Erythroblast (primary cell): ENCODE results near the gene PLCH2.
A peak's percentile ranks its signal among the peaks of the same experiment; 100 is the strongest.
"Not testable (repeated sequence)": the region's sequence is repeated elsewhere in the genome, so short reads cannot be mapped to it uniquely, and the experiment has no call there.

Experiments
- DNase-seq, 2 experiments: peaks; one replicate each; lab custom pipeline; 2025; lab: John Stamatoyannopoulos, UW
- GATA1 ChIP-seq: IDR thresholded peaks from 2 replicates; pipeline ENCODE4 v1.6.1; 2011; ENCODE audit warnings: low read depth, mild to moderate bottlenecking, control low read depth, low read length, moderate library complexity
- POLR2A ChIP-seq: IDR thresholded peaks from 2 replicates; pipeline ENCODE4 v1.6.1; 2011; ENCODE audit warnings: mild to moderate bottlenecking, low read length

PLCH2 gene

DNA sequence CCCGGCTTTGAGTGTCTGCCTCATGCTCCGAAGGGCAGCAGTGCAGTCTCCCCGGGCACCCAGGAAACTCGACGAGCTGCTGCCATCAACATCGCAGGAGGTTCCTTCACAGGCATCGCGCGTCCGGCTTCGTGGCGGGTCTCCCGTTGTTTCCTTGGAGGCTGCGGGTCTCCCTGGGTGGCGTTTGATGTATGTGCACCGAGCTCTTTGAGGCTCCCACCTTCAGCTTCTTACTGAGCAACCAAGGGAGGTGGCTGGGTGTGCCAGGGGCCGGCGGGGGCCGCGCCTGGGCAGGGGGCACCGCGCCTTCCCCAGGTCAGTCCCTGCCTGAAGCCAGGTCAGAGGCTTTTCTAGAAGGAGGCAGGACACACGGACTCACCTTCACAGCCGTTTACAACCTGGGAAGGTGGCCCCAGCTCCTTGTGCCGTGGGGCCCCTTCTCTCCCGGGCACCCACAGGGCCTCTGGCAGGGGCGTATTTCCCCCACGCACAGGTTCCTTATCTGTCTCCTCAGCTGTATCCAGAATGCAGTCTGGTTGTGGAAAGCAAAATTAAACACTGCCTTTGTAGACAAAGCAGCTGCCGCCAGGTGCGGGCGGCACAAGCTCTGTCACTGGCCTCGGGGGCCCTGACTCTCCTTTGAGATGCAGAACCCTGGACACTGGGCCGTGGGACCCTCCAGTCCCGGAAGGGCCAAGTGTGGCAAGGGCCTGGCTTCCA, 42.0 kb upstream of the PLCH2 start:
- no peak for DNase-seq
- TF ChIP-seq POLR2A = no peak
- TF ChIP-seq GATA1 = no peak

DNA sequence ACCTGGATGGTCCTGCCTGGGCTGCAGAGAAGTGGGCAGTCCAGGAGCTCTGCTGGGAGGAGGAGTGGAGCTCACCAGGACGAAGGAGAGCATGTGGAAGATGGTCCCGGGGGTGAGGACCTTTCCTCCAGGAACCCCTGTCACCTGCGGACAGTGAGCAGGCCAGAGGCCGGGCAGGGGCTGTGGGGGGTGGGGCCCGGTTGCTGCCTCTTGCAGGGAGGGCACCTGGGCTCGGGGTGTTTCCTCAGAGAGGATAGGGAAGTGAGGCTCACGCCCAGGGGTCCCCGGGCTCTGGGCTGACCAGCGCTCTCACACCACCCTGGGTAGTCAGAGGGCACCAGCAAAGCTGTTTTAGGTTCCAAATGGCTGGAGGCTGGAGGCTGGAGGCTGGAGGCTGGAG, 41.0 kb upstream of the PLCH2 start:
- DNase-seq = no peak
- no peak for TF ChIP-seq POLR2A
- TF ChIP-seq GATA1 = no peak

- no peak for DNase-seq
- TF ChIP-seq GATA1 (no peak), POLR2A (no peak)
Measured at GRCh38 chr1:2435746-2436355, 40.2 kb upstream of the PLCH2 start.

- TF ChIP-seq GATA1 (no peak), POLR2A (no peak)
Measured at GRCh38 chr1:2436876-2437275, 39.2 kb upstream of the PLCH2 start.

GRCh38 chr1:2437617-2438016, 38.5 kb upstream of the PLCH2 start:
- no peak for DNase-seq
- TF ChIP-seq GATA1 = no peak
- no peak for TF ChIP-seq POLR2A

More at GRCh38 chr1:2436876-2437275, 39.2 kb upstream of the PLCH2 start:
- DNase-seq = no peak

- DNase-seq = no peak
- no peak for TF ChIP-seq GATA1
- no peak for TF ChIP-seq POLR2A
Measured at GRCh38 chr1:2438038-2438437, 38.1 kb upstream of the PLCH2 start.

GRCh38 chr1:2438641-2439040, 37.4 kb upstream of the PLCH2 start:
- TF ChIP-seq POLR2A = no peak
- no peak for TF ChIP-seq GATA1
- no peak for DNase-seq

- TF ChIP-seq POLR2A (no peak), GATA1 (no peak)
Measured at GRCh38 chr1:2439369-2439768, 36.7 kb upstream of the PLCH2 start.

GRCh38 chr1:2440346-2440745, 35.7 kb upstream of the PLCH2 start:
- DNase-seq = not testable (repeated sequence)

More at GRCh38 chr1:2439369-2439768, 36.7 kb upstream of the PLCH2 start:
- DNase-seq = no peak

GRCh38 chr1:2441746-2442145, 34.3 kb upstream of the PLCH2 start:
- TF ChIP-seq POLR2A = no peak
- no peak for TF ChIP-seq GATA1
- no peak for DNase-seq

DNA sequence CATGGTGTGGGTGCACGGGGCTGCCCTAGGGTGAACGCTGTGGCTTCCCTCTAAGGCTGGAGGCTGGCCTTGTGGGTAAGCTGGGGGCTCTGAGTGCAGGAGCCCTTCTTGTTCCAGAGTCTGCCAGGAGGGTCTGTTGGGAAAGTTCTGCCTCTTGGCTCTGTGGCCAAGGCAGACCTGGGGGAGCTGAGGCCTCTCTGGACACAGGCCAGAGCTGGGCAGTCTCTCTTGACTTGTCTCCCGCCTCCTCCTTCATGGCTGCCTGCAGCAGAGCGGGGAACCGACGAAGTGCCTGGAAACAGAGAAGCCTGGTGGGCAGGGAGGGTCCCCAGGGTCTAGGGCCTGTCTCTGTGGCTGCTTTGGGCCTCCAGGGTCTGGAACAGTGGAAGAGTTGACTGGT, 33.4 kb upstream of the PLCH2 start:
- TF ChIP-seq GATA1 (no peak), POLR2A (no peak)
- no peak for DNase-seq

GRCh38 chr1:2443277-2444137, 32.6 kb upstream of the PLCH2 start:
- peak in 1 of 2 experiments; percentile 22 for DNase-seq
- TF ChIP-seq POLR2A (no peak), GATA1 (no peak)

- TF ChIP-seq GATA1 (no peak), POLR2A (no peak)
- no peak for DNase-seq
Measured at GRCh38 chr1:2444138-2444591, 31.9 kb upstream of the PLCH2 start.

GRCh38 chr1:2445162-2445822, 30.8 kb upstream of the PLCH2 start:
- no peak for DNase-seq
- no peak for TF ChIP-seq GATA1
- TF ChIP-seq POLR2A = no peak
